ENCODE data around the gene PRKCH. TPM values are rescaled to one million over a fixed set of nuclear protein-coding genes. Genes with fewer than 3 reads are reported as not detected.

PRKCH gene
- total RNA-seq, 3 donors from 2014 or later: 27.0 to 41.3 (median 34.0) TPM

GRCh38 chr14:61280526-61281185, 40.7 kb upstream of the PRKCH start:
- peak; percentile 37 to 72 for DNase-seq (ENCODE audit: low spot score in 2 of 2)
- peak overlapping the region; percentile 56 to 85 (median 75) for H3K4me3 ChIP-seq
- intact Hi-C loops (cut with DNase I; ENCODE audit: low total_unique reads): no loop called here
- no peaks in the 10 kb centered on the region for H3K4me1 ChIP-seq
- H3K27ac ChIP-seq: peak overlapping the region; percentile 98
- H3K27me3 ChIP-seq: no peaks in the 10 kb centered on the region
- TF ChIP-seq POLR2AphosphoS5 (IDR thresholded peaks at IDR 0.05) (peak; percentile 35 to 63 (median 47)), POLR2A (IDR thresholded peaks at IDR 0.05) (no peak)
- TF ChIP-seq, protein P1, sequence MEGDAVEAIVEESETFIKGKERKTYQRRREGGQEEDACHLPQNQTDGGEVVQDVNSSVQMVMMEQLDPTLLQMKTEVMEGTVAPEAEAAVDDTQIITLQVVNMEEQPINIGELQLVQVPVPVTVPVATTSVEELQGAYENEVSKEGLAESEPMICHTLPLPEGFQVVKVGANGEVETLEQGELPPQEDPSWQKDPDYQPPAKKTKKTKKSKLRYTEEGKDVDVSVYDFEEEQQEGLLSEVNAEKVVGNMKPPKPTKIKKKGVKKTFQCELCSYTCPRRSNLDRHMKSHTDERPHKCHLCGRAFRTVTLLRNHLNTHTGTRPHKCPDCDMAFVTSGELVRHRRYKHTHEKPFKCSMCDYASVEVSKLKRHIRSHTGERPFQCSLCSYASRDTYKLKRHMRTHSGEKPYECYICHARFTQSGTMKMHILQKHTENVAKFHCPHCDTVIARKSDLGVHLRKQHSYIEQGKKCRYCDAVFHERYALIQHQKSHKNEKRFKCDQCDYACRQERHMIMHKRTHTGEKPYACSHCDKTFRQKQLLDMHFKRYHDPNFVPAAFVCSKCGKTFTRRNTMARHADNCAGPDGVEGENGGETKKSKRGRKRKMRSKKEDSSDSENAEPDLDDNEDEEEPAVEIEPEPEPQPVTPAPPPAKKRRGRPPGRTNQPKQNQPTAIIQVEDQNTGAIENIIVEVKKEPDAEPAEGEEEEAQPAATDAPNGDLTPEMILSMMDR (IDR thresholded peaks at IDR 0.05): peak in 2 of 3 donors; percentile 53 to 59
- H3K36me3 ChIP-seq: no peaks in the 10 kb centered on the region
- peaks cover 0 to 4% of the 10 kb centered on the region in 2 donors for H3K9me3 ChIP-seq

DNA sequence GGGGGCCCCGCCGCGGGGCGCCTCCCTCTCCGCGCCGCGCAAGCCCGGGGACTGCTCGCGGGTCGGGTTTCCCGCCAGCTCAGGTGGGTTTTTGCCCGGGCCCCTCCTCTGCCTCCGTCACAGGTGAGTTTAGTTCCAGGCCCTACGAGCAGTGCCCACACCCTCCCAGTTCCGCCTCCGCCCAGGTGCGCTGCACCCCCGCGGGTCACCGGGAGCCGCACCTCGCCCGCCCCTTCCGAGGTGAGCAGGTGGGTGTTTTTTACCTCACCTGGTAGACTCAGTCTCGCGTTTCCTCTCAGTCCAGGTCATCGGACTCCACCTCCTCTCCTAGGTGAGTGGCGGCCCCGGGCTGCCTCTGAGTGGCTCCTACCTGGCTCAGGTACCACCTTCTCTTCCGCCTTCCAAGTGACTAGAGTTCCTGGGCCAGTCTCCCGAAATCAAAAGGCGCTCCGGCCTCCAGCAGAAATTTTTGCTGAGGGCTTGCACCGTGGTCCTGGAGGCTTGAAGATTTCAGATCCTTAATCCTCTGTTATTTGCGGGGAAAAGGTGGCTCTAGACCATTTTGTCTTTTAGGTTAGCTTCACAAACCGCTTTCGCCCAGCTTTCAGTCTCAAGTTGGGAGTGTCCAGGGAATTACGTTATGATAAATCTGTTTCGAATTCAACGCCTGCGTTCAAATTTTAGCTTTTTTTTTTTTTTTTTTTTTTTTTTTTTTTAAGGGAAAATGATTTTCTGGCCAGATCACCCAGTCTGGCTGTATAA, 40.0 kb upstream of the PRKCH start, which contains the start of gene TMEM30B:
Gene TMEM30B, minus strand, starts transcription at position 153 of the 762 bp plus-strand sequence. CDS start 191 bp downstream, outside the sequence.
- peak; percentile 91 to 92 for DNase-seq (ENCODE audit: low spot score in 2 of 2)
- no peaks in the 10 kb centered on the region for H3K36me3 ChIP-seq
- peak within 1 kb of the TSS; percentile 56 to 85 (median 75) for H3K4me3 ChIP-seq
- no peaks in the 10 kb centered on the region for H3K4me1 ChIP-seq
- intact Hi-C loops (cut with DNase I; ENCODE audit: low total_unique reads): no loop called here
- TF ChIP-seq POLR2AphosphoS5 (IDR thresholded peaks at IDR 0.05) (peak in 1 of 3 donors; percentile 81), POLR2A (IDR thresholded peaks at IDR 0.05) (peak; percentile 61)
- TF ChIP-seq, protein P1 (IDR thresholded peaks at IDR 0.05): no peak
- no peaks in the 10 kb centered on the region for H3K27me3 ChIP-seq
- H3K9me3 ChIP-seq: peaks cover 0 to 4% of the 10 kb centered on the region in 2 donors
- H3K27ac ChIP-seq: peak within 1 kb of the TSS; percentile 98

DNA sequence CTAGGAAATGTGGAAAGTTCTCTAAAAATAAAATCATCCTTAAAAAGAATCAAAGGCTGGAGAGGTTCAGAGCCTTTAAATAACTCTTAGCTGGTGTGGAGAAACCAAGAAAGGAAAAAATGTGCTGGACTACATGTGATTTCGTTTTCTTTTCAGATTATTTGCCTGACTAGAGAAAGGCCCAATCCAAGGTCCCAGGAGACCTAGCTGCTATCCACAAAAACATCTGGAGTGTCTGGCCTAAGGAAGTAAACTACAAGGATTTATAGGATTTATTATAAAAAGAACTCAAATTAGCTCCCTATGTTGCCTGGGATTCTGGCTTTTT, 39.5 kb upstream of the PRKCH start:
- peak overlapping the region in 1 of 2 donors; percentile 98 for H3K27ac ChIP-seq
- TF ChIP-seq POLR2A (IDR thresholded peaks at IDR 0.05) (no peak), POLR2AphosphoS5 (IDR thresholded peaks at IDR 0.05) (no peak)
- TF ChIP-seq, protein P1 (IDR thresholded peaks at IDR 0.05): no peak
- H3K4me1 ChIP-seq: no peaks in the 10 kb centered on the region
- peaks cover 0 to 4% of the 10 kb centered on the region in 2 donors for H3K9me3 ChIP-seq
- DNase-seq (ENCODE audit: low spot score in 2 of 2): no peak
- H3K36me3 ChIP-seq: no peaks in the 10 kb centered on the region
- intact Hi-C loops (cut with DNase I; ENCODE audit: low total_unique reads): no loop called here
- peak overlapping the region in 2 of 3 donors; percentile 75 to 85 for H3K4me3 ChIP-seq
- no peaks in the 10 kb centered on the region for H3K27me3 ChIP-seq

DNA sequence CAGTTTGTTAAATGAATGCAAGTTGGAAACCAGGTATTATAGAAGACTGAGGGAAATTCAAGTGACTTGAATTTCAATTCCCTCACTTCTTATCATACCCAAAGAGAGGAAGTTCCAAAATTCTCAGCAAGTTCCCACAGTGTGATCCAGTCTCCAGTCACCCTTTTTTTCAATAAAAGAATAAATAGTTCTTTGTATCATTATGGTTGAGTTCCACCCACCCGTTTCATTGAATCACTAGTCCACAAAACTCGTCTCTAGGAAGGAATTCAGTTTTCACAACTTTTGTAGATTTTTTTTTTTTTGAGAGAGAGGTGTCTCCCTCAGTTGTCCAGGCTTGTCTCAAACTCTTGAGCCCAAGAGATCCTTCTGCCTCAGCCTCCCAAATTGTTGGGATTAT, 38.6 kb upstream of the PRKCH start:
- H3K27me3 ChIP-seq: no peaks in the 10 kb centered on the region
- no peak for DNase-seq (ENCODE audit: low spot score in 2 of 2)
- H3K9me3 ChIP-seq: peaks cover 0 to 4% of the 10 kb centered on the region in 2 donors
- H3K4me1 ChIP-seq: no peaks in the 10 kb centered on the region
- intact Hi-C loops (cut with DNase I; ENCODE audit: low total_unique reads): no loop called here
- no peak overlapping the region for H3K27ac ChIP-seq
- no peak for TF ChIP-seq POLR2A (IDR thresholded peaks at IDR 0.05)
- TF ChIP-seq POLR2AphosphoS5 (IDR thresholded peaks at IDR 0.05): no peak
- TF ChIP-seq, protein P1 (IDR thresholded peaks at IDR 0.05): no peak
- no peak overlapping the region for H3K4me3 ChIP-seq
- H3K36me3 ChIP-seq: no peaks in the 10 kb centered on the region

DNA sequence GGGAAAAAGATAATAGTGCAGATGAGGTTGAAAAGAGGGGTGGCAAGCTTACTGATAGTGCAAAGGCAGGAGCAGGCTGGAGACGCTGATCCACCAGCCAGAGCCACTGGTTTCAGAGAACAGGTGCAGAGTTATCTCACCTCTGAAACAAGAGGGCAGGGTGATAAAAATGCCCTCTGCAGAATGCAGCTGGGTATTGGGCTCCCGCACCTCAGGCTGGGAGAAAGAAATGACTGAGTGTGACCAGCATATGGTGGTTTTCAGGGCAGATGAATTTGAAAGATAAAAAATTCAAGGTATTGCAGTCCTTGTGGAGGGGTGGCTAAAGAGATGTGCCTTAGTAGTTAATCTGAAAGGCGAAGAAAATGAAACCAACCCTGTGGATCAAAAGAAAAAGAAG, 37.4 kb upstream of the PRKCH start:
- TF ChIP-seq, protein P1 (IDR thresholded peaks at IDR 0.05): no peak
- TF ChIP-seq POLR2A (IDR thresholded peaks at IDR 0.05) (no peak), POLR2AphosphoS5 (IDR thresholded peaks at IDR 0.05) (no peak)
- Histone ChIP-seq H3K36me3 (no peaks in the 10 kb centered on the region), H3K4me3 (no peak overlapping the region), H3K27ac (no peak overlapping the region), H3K4me1 (no peaks in the 10 kb centered on the region), H3K9me3 (peaks cover 0 to 4% of the 10 kb centered on the region in 2 donors), H3K27me3 (no peaks in the 10 kb centered on the region)
- DNase-seq (ENCODE audit: low spot score in 2 of 2): no peak
- intact Hi-C loops (cut with DNase I; ENCODE audit: low total_unique reads): no loop called here

All from breast epithelium (tissue), 4 donors.